ENCODE measurements around the gene UBALD1.

DNA sequence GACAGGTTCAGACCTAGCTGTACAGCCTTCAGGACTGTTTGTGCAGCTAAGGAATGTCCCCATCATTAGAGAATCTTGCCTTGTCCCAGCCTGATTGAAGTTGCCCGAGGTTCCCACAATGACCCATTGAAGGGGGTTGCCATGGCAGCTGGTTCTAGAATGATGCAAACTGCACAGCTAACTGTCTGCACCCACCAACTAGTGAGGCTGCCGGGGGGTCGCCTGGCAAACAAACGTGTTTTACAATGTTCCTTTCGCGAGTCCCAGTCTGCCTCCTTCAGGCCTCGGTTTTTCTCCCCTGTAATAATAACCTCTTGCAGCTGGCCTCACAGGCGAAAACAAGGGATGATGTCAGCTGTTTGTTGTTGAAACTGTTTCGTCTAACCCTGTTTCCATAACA, 53.1 kb downstream of the UBALD1 start:
- TF ChIP-seq, protein P1, sequence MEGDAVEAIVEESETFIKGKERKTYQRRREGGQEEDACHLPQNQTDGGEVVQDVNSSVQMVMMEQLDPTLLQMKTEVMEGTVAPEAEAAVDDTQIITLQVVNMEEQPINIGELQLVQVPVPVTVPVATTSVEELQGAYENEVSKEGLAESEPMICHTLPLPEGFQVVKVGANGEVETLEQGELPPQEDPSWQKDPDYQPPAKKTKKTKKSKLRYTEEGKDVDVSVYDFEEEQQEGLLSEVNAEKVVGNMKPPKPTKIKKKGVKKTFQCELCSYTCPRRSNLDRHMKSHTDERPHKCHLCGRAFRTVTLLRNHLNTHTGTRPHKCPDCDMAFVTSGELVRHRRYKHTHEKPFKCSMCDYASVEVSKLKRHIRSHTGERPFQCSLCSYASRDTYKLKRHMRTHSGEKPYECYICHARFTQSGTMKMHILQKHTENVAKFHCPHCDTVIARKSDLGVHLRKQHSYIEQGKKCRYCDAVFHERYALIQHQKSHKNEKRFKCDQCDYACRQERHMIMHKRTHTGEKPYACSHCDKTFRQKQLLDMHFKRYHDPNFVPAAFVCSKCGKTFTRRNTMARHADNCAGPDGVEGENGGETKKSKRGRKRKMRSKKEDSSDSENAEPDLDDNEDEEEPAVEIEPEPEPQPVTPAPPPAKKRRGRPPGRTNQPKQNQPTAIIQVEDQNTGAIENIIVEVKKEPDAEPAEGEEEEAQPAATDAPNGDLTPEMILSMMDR (IDR thresholded peaks at IDR 0.05; ENCODE audit: extremely low read depth in 1 of 2, insufficient read depth in 1 of 2, low read depth in 1 of 2, low read length in 2 of 2), result no peak
- TF ChIP-seq GATA2 (IDR thresholded peaks at IDR 0.05; ENCODE audit: insufficient read depth, insufficient read length, low read depth, low read length), result no peak
- TF ChIP-seq MYC (IDR thresholded peaks at IDR 0.05; ENCODE audit: low read depth, low read length), result no peak
- no peak for TF ChIP-seq POLR2A (IDR thresholded peaks at IDR 0.05; ENCODE audit: low read depth, low read length)
- TF ChIP-seq FOS (IDR thresholded peaks at IDR 0.05; ENCODE audit: borderline replicate concordance, insufficient read depth, low read length), result no peak
- no peak for TF ChIP-seq EZH2 (IDR thresholded peaks at IDR 0.05; ENCODE audit: borderline replicate concordance, low read depth, low read length, severe bottlenecking)
